ENCODE data around the gene PDE5A.
"Not testable (repeated sequence)": the region's sequence is repeated elsewhere in the genome, so short reads cannot be mapped to it uniquely, and the experiment has no call there.

PDE5A gene

GRCh38 chr4:119643306-119644042 is 14.9 kb upstream of the PDE5A start:
- DNase-seq = no peak

- no peak for DNase-seq
Measured at GRCh38 chr4:119641765-119642164, 13.2 kb upstream of the PDE5A start.

DNA sequence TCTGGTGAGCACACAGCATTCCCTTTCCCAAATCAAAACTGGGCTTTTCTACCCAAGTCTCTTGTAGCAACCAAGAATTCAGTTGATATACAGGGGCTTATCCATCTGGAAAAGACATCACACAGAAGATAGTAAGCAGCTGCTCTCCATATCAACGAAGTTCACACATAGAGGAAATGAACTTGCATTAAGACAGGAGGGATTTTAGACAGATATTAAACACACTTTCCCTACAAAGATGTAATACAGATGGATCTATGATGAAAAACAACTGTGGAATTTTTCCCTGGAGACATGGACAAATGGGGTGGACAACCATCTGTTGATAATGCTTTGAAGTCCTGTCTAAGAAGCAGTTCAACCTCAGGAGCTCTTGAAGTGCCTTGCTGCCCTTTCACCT is 9.8 kb upstream of the PDE5A start:
- DNase-seq = no peak

DNA sequence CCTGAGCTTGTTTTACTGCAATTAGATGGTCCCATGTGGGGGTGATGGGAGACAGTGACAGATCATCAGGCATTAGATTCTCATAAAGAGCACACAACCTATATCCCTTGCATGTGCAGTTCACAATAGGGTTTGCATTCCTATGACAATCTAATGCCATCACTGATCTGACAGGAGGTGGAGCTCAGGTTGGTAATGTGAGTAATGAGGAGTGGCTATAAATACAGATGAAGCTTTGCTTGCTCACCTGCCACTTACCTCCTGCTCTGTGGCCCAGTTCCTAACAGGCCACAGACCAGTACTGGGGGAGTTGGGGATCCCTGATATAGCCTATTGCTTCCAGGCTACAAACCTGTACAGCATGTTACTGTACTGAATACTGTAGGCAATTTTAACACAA is 8.2 kb upstream of the PDE5A start:
- not testable (repeated sequence) for DNase-seq

DNA sequence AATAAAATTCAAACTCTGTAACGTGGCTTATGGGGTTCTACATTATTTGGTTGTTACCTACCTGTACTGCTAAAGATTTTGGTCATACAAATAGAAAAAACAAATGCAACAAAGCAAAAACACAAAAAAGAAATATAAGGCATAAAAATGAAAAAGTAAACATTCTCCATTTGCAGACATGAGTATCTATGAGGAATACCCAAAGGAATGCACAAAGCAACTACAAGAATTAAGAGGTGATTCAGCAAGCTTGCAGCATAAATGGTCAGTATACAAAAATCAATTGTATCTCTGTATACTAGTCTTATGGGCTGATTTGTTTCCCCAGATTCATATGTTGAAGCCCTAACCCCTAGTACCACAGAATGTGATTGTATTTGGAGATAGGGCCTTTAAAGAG is 3.6 kb upstream of the PDE5A start:
- no peak for DNase-seq

GRCh38 chr4:119629142-119629471 is 503 bp upstream of the PDE5A start:
- no peak for DNase-seq

- peak in 1 of 2 experiments; percentile 29 for DNase-seq
Measured at GRCh38 chr4:119627267-119628255, 1.0 kb downstream of the PDE5A start.

GRCh38 chr4:119626943-119627266 is 1.7 kb downstream of the PDE5A start:
- DNase-seq = no peak

- no peak for DNase-seq
Measured at GRCh38 chr4:119626420-119626819, 2.2 kb downstream of the PDE5A start.

DNA sequence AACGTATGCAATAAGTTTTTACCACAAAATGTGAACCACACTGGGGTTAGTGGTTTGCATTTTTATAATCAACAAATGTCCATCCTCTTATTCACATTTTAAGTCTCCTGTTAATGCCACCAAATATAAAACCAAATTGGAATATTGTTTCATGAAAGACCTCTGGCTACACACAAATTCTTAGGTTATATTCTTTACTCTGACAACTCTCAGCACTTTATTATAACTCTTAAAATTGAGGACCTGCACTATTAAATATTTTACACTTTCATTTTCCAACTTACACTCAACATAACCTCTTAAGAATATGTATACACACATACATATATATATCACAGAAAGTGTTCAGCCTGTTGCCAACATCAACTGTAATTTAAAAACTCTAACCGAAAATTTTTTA is 2.8 kb downstream of the PDE5A start:
- DNase-seq = no peak

DNA sequence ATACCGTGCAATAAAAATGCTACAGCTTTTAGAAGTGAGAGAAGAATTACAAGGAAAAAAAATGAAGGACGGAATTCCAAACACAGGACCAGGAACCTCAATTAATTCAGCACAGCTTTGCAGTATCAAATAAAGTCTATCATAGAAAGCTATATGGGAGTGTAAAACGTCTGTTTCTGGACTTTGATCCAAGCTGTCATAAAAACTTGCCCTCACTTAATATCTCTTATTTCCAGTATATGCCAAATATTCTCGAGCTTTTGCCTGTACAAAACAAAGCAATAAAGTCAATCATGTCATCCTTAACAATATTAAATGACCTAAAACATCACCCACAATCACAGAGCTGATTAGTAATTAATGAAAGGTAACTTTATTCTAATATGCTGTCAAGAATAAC is 4.2 kb downstream of the PDE5A start:
- DNase-seq = no peak

- no peak for DNase-seq
Measured at GRCh38 chr4:119623025-119623424, 5.6 kb downstream of the PDE5A start.

DNA sequence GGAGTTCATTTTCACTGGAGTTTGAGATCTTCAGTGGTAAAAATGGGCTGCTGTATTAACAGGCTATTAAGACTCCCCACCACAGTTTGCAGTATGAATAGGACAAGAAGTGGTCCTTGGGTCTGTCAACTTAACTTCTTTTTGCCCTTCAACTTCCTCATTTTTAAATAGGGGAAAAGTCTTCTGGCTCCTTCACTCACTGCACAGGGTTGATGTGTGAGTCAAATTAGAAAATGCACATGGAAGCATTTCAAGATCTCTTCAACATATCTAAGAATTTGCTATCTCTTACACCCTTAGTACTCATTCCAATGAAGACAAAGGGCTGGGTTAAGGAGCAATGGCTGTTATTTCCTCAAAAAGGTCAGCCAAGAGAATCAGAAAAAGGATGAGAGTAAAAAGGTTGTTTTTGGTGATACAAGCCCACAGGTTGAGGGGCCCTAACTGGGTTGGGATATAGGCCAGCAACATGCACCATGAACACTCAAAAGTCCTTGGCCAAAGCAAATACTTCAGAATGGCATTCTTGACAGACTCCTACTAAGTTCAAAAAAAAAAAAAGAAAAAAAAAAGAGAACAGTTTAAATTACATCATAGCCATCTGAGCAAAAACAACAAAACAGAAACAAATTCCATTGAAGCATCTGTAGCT is 13.4 kb downstream of the PDE5A start:
- DNase-seq = no peak

GRCh38 chr4:119604266-119604665 is 24.3 kb downstream of the PDE5A start:
- DNase-seq = no peak

DNA sequence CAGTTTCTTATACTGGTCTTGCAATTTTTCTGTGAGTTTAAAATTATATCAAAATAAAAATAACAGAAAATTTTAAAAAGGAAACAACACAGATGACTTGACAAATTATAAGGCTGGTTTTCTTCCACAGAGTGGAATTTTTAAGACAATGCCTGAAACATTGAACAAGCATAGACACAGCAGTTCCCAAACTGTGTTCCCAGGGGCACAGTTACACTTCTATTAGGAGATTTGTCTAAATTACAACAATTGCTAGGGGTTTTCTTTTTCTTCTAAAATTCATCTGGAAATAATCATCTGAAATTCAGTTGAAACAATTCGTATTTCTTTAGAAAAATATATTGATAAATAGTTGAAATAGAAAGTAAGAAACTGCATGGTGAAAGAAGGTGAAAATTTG is 26.2 kb downstream of the PDE5A start:
- DNase-seq = no peak

DNA sequence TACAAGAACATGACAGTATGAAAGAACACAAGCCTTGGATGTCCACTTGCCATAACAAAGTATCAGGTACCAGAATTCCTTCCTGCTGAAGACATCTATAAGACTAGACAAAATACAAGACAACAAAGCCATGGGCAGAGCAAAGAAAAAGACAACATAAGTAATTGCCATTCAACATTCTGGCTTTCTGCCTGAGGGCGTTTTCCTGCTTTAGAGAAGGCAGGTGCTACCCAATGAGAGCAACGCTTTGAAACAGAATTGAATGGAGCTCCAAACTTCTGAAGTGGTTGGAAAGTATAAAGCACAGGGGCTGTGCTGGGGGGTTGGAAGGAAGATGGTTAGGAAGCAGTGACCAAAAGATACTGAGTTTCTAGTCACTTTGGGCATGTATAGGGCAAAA is 30.1 kb downstream of the PDE5A start:
- DNase-seq = no peak

DNA sequence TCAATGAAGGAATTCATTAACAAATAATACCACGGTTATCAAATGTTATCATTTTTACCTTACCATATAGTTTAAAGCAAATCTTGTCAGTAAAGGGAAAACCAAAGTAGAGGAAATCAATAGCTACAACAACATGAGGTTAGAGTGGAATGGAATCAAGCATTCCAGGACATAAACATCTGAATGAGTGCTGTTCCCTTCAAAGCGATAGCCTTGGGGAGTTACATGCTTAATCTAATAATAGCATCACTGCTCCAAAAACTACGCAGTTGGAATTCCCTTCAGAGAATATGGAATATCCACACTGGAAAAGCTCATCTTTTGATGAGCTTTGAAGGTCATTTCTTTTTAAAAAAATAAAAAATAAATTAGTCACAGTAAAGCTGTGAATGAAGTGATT is 31.2 kb downstream of the PDE5A start:
- no peak for DNase-seq

- DNase-seq = no peak
Measured at GRCh38 chr4:119593698-119594097, 34.9 kb downstream of the PDE5A start.

DNA sequence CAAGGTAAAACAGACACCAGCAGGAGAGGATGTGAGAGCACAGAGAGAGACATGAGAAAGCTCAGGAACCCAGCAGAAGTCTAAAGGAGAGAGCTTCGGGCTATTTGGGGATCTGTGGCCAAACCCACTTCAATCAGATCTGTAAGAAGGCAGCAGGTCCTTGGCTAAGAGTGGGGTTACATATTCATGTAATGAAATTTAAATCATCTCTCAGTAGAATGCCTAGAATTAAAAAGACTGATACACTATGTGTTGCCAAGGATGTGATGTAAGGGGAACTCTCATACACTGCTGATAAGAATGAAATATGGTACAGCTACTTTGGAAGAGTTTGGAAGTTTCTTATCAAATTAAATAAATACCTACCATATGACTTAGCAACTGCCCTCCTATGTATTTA is 35.8 kb downstream of the PDE5A start:
- no peak for DNase-seq

- no peak for DNase-seq
Measured at GRCh38 chr4:119589165-119589564, 39.4 kb downstream of the PDE5A start.

GRCh38 chr4:119587796-119588195 is 40.8 kb downstream of the PDE5A start:
- no peak for DNase-seq

GRCh38 chr4:119585771-119586170 is 42.8 kb downstream of the PDE5A start:
- no peak for DNase-seq

- DNase-seq = no peak
Measured at GRCh38 chr4:119581190-119581873, 47.3 kb downstream of the PDE5A start.

Measured in NCI-H446 (cell line).